K562 (cell line): ENCODE data around the gene OR8A1. TPM values are rescaled to one million over a fixed set of nuclear protein-coding genes. Genes with fewer than 3 reads are reported as not detected.

Experiments
- ATAC-seq: fragments of 200-7000 bp; cut with Tn5 transposase; 3 replicates; pipeline ENCODE4 v1.9.1; 2020; ENCODE audit warnings: moderate library complexity
- BruUV-seq: library from RNA; stranded (reverse); fragments of 400-500 nt; replicated peaks from 2 replicates; lab custom pipeline; 2021; lab: Mats Ljungman, UMichigan
- CTCF ChIA-PET: fragments of 300-600 bp; formaldehyde crosslinking; extraction: SDS; loops from one replicate; lab custom pipeline; 2021; ENCODE audit warnings: low intra/inter-chr PET ratio; lab: Yijun Ruan, JAX
- POLR2A ChIA-PET: fragments of 300-600, 350-650 bp; sonication (Branson Sonifier 250); formaldehyde crosslinking; extraction: SDS; loops from one replicate; lab custom pipeline; 2021; ENCODE audit warnings: antibody characterized with exemption, inconsistent platforms; lab: Yijun Ruan, JAX
- DNase-seq, 4 experiments: peaks; one replicate each; pipeline versions ENCODE4 v3.0.0 to v3.0.0-alpha.2; 2011 to 2018; ENCODE audit warnings: low spot score in 3 of 4, mixed read lengths in 3 of 4; ENCODE audit errors: extremely low read depth in 1 of 4
- FAIRE-seq: peaks from 2 replicates; lab custom pipeline; 2011; peaks lifted over from hg19 to GRCh38; lab: Jason Lieb, UNC
- H2AFZ ChIP-seq: 2 replicates; pipeline ENCODE4 v1.6.0; 2011; ENCODE audit warnings: low read depth, low read length, control low read depth, inconsistent platforms
- H3K27ac ChIP-seq: fragments of 200-600 bp; 3 replicates; pipeline ENCODE4 v1.8.0; 2011; ENCODE audit warnings: low read depth, mild to moderate bottlenecking, control low read depth, inconsistent platforms, low read length, moderate library complexity, mixed read lengths; ENCODE audit errors: extremely low read depth
- H3K27me3 ChIP-seq, 2 experiments: fragments of 300-600 bp in 1 of 2; 2 replicates in 1 of 2; 3 replicates in 1 of 2; pipeline versions ENCODE4 v1.6.0 to v1.8.0; 2011; ENCODE audit warnings: inconsistent platforms in 2 of 2, low read length in 2 of 2, mild to moderate bottlenecking in 1 of 2, mixed read lengths in 1 of 2, moderate library complexity in 1 of 2; ENCODE audit not compliant: control insufficient read depth in 2 of 2, insufficient read depth in 2 of 2
- H3K36me3 ChIP-seq: fragments of 300-600 bp; 3 replicates; pipeline ENCODE4 v1.8.0; 2011; ENCODE audit warnings: mild to moderate bottlenecking, low read length, inconsistent platforms; ENCODE audit not compliant: control insufficient read depth, insufficient read depth
- H3K4me1 ChIP-seq, 2 experiments: fragments of 200-600 bp in 1 of 2; replicated peaks in 1 of 2; 2 replicates in 1 of 2; 3 replicates in 1 of 2; pipeline versions ENCODE4 v1.5.1 to v1.8.0; 2011; ENCODE audit warnings: inconsistent platforms in 2 of 2, low read length in 2 of 2, mild to moderate bottlenecking in 1 of 2, mixed read lengths in 1 of 2, moderate library complexity in 1 of 2; ENCODE audit not compliant: control insufficient read depth in 2 of 2, insufficient read depth in 2 of 2
- H3K4me2 ChIP-seq: 2 replicates; pipeline ENCODE4 v1.6.1; 2011; ENCODE audit warnings: low read length, control low read depth, inconsistent platforms, mixed read lengths; ENCODE audit not compliant: insufficient read depth
- H3K4me3 ChIP-seq: fragments of 200-600 bp; sonication (generic), shearing (Covaris generic); 2 replicates; pipeline ENCODE4 v1.5.1; 2016; ENCODE audit warnings: control low read depth, inconsistent platforms
- H3K79me2 ChIP-seq: fragments of 200-600 bp; 3 replicates; pipeline ENCODE4 v1.8.0; 2011; ENCODE audit warnings: low read length, inconsistent platforms; ENCODE audit not compliant: control insufficient read depth, insufficient read depth
- H3K9ac ChIP-seq, 2 experiments: 2 replicates each; pipeline versions ENCODE4 v1.6.0 to v1.6.1; 2011; ENCODE audit warnings: low read depth in 2 of 2, low read length in 2 of 2, control low read depth in 1 of 2, inconsistent platforms in 1 of 2, mild to moderate bottlenecking in 1 of 2, mixed read lengths in 1 of 2; ENCODE audit not compliant: insufficient read depth in 1 of 2
- H3K9me1 ChIP-seq: one replicate; pipeline ENCODE4 v1.6.0; 2011; ENCODE audit warnings: inconsistent platforms, mild to moderate bottlenecking, low read length, moderate library complexity; ENCODE audit not compliant: control insufficient read depth, insufficient read depth
- H3K9me3 ChIP-seq: replicated peaks from 2 replicates; pipeline ENCODE4 v1.5.1; 2011; ENCODE audit warnings: low read depth, low read length, inconsistent platforms; ENCODE audit not compliant: control insufficient read depth, insufficient read depth
- H4K20me1 ChIP-seq: replicated peaks from 2 replicates; pipeline ENCODE4 v1.6.1; 2011; ENCODE audit warnings: low read length, inconsistent platforms, mixed read lengths; ENCODE audit not compliant: control insufficient read depth, insufficient read depth
- BACH1 ChIP-seq: fragments of 200-800 bp; sonication (Bioruptor generic); IDR thresholded peaks from 2 replicates; pipeline ENCODE4 v1.6.1; 2016; ENCODE audit warnings: missing genetic modification characterization, missing compliant biosample characterization
- C11orf30 ChIP-seq: fragments of 450-650 bp; IDR thresholded peaks from 2 replicates; pipeline ENCODE4 v1.6.1; 2016; ENCODE audit warnings: low read depth, mild to moderate bottlenecking
- CTBP1 ChIP-seq: fragments of 450-650 bp; IDR thresholded peaks from 2 replicates; pipeline ENCODE4 v1.6.1; 2016; ENCODE audit warnings: borderline replicate concordance
- ELF4 ChIP-seq: fragments of 450-650 bp; formaldehyde crosslinking; IDR thresholded peaks from 2 replicates; pipeline ENCODE4 v1.4.0; 2022; ENCODE audit warnings: missing genetic modification characterization
- JUND ChIP-seq, 2 experiments: IDR thresholded peaks; 2 replicates in 1 of 2; 3 replicates in 1 of 2; pipeline ENCODE4 v1.6.1; 2011; ENCODE audit warnings: borderline replicate concordance in 2 of 2, low read depth in 2 of 2, low read length in 2 of 2, improper control_type of control experiment in 1 of 2, missing biosample characterization in 1 of 2, missing genetic modification characterization in 1 of 2, missing genetic modification reagents in 1 of 2
- KDM2B ChIP-seq: fragments of 250-450 bp; sonication (Bioruptor Pico); IDR thresholded peaks from 2 replicates; pipeline ENCODE4 v1.8.0; 2021; ENCODE audit warnings: mild to moderate bottlenecking, moderate library complexity
- MAFG ChIP-seq: fragments of 450-650 bp; conservative IDR thresholded peaks from 2 replicates; pipeline ENCODE4 v1.6.1; 2016; ENCODE audit warnings: missing genetic modification characterization, missing compliant biosample characterization
- MAFK ChIP-seq: IDR thresholded peaks from 2 replicates; pipeline ENCODE4 v1.6.1; 2011; ENCODE audit warnings: low read length, improper control_type of control experiment
- NFE2 ChIP-seq: IDR thresholded peaks from 2 replicates; pipeline ENCODE4 v1.6.1; 2014; ENCODE audit warnings: antibody characterized with exemption, low read depth
- NFE2L1 ChIP-seq: fragments of 450-650 bp; IDR thresholded peaks from 2 replicates; pipeline ENCODE4 v1.6.1; 2016; ENCODE audit warnings: missing genetic modification characterization, low read depth, mild to moderate bottlenecking, missing compliant biosample characterization, moderate library complexity, borderline replicate concordance
- PBX2 ChIP-seq, 2 experiments: IDR thresholded peaks in 1 of 2; conservative IDR thresholded peaks in 1 of 2; 2 replicates each; pipeline ENCODE4 v1.6.1; 2016; ENCODE audit warnings: low read depth in 2 of 2, mild to moderate bottlenecking in 1 of 2, missing compliant biosample characterization in 1 of 2, missing genetic modification characterization in 1 of 2, moderate library complexity in 1 of 2
- PKNOX1 ChIP-seq: fragments of 450-650 bp; IDR thresholded peaks from 2 replicates; pipeline ENCODE4 v1.6.1; 2016
- RCOR1 ChIP-seq, 2 experiments: IDR thresholded peaks; 2 replicates each; pipeline ENCODE4 v1.6.1; 2012; ENCODE audit warnings: low read depth in 2 of 2, low read length in 2 of 2, borderline replicate concordance in 1 of 2, improper control_type of control experiment in 1 of 2
- ZNF316 ChIP-seq: fragments of 450-650 bp; IDR thresholded peaks from 2 replicates; pipeline ENCODE4 v1.6.1; 2016
- WGBS: fragments of 100-300 bp; shearing (Covaris generic); methylation state at CpG from one replicate; pipeline ENCODE4 v1.1.6; 2016; ENCODE audit warnings: low coverage, mixed read lengths; ENCODE audit not compliant: insufficient coverage; ENCODE audit errors: missing lambda C conversion rate; 5-methylcytosine and 5-hydroxymethylcytosine counted together
- in situ Hi-C: fragments of 300-500 bp; cut with MboI; formaldehyde crosslinking; loops from 4 replicates; pipeline ENCODE4 v1.15.0; 2018; ENCODE audit warnings: inconsistent platforms, mixed read lengths
- intact Hi-C: fragments of 100-400 bp; cut with micrococcal nuclease; formaldehyde crosslinking; loops from 2 replicates; pipeline ENCODE4 v1.14.2; 2022
- polyA plus RNA-seq, 8 experiments: library from polyadenylated mRNA; depleted of rRNA in 4 of 8; stranded (reverse) in 5 of 8; unstranded in 3 of 8; fragments of >200 nt; fragmentation: Nextera tagmentation in 2 of 8; fragmentation: Illumina TruSeq in 1 of 8; extraction: Ambion mirVana in 2 of 8; extraction: Trizol in 1 of 8; gene quantifications; 2 replicates each; pipeline versions ENCODE4 v1.2.1 to v1.2.3, GENCODE V29; 2011 to 2014; ENCODE audit warnings: inconsistent platforms in 1 of 8, missing spikeins in 1 of 8
- total RNA-seq, 7 experiments: library from RNA; depleted of rRNA in 6 of 7; stranded (reverse); fragments of >200 nt in 6 of 7; fragmentation: Illumina TruSeq in 2 of 7; extraction: Trizol in 2 of 7; gene quantifications; 2 replicates each; pipeline versions ENCODE4 v1.2.1 to v1.2.3, GENCODE V29; 2011 to 2021; ENCODE audit warnings: low replicate concordance in 1 of 7
- TF ChIP-seq, protein P1 (sequence below): sonication (generic); formaldehyde crosslinking; IDR thresholded peaks from 2 replicates; pipeline ENCODE4 v1.4.0; 2020; ENCODE audit warnings: mild to moderate bottlenecking, missing genetic modification reagents
- TF ChIP-seq, protein P2 (sequence below): fragments of 250-450 bp; sonication (Bioruptor Pico); IDR thresholded peaks from 2 replicates; pipeline ENCODE4 v1.4.0; 2020

Gene OR8A1
- total and polyA plus RNA-seq, 9 of the 15 experiments (the other 6 are each of a cell fraction or from before 2014, with no cell fraction given) = 0.27 to 2.7 (median 1.4) TPM

- Histone ChIP-seq H3K27ac (no peak overlapping the region), H3K4me3 (no peak overlapping the region), H3K79me2 (no peaks in the 10 kb centered on the region), H3K4me1 (no peaks in the 10 kb centered on the region), H3K27me3 (no peaks in the 10 kb centered on the region), H3K9me3 (no peaks in the 10 kb centered on the region), H3K9ac (no peak overlapping the region), H2AFZ (no peak overlapping the region; the same call in 1 of the 2 replicates), H3K36me3 (no peaks in the 10 kb centered on the region), H4K20me1 (no peaks in the 10 kb centered on the region), H3K4me2 (no peak overlapping the region), H3K9me1 (no peaks in the 10 kb centered on the region)
- ChIA-PET POLR2A (no interaction called here), CTCF (no interaction called here)
- DNase-seq = no peak
- 25% methylated on average over 6 of the region's 6 CpGs for WGBS
- intact Hi-C loops = no loop called here
- FAIRE-seq = peak; percentile 26
- TF ChIP-seq, protein P1, sequence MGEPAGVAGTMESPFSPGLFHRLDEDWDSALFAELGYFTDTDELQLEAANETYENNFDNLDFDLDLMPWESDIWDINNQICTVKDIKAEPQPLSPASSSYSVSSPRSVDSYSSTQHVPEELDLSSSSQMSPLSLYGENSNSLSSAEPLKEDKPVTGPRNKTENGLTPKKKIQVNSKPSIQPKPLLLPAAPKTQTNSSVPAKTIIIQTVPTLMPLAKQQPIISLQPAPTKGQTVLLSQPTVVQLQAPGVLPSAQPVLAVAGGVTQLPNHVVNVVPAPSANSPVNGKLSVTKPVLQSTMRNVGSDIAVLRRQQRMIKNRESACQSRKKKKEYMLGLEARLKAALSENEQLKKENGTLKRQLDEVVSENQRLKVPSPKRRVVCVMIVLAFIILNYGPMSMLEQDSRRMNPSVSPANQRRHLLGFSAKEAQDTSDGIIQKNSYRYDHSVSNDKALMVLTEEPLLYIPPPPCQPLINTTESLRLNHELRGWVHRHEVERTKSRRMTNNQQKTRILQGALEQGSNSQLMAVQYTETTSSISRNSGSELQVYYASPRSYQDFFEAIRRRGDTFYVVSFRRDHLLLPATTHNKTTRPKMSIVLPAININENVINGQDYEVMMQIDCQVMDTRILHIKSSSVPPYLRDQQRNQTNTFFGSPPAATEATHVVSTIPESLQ (CRISPR knock-in tag) = no peak
- peak; percentile 84 for TF ChIP-seq NFE2
- peak; percentile 74 for TF ChIP-seq CTBP1
- TF ChIP-seq BACH1 = peak; percentile 80
- TF ChIP-seq ZNF316 = peak; percentile 84
- TF ChIP-seq, protein P2, sequence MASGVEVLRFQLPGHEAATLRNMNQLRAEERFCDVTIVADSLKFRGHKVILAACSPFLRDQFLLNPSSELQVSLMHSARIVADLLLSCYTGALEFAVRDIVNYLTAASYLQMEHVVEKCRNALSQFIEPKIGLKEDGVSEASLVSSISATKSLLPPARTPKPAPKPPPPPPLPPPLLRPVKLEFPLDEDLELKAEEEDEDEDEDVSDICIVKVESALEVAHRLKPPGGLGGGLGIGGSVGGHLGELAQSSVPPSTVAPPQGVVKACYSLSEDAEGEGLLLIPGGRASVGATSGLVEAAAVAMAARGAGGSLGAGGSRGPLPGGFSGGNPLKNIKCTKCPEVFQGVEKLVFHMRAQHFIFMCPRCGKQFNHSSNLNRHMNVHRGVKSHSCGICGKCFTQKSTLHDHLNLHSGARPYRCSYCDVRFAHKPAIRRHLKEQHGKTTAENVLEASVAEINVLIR = no peak
- no peak for TF ChIP-seq KDM2B (CRISPR knock-in tag)
- 0 out of 4 replicates have a peak, but pooled peaks of 1 of the 2 experiments have one; percentile 20 for TF ChIP-seq RCOR1 (IDR thresholded peaks at IDR 0.05; ENCODE audit: borderline replicate concordance in 1 of 2, low read depth in 2 of 2, low read length in 2 of 2)
- TF ChIP-seq PBX2 (CRISPR knock-in tag; IDR thresholded peaks at IDR 0.05; ENCODE audit: low read depth) = no peak
- 0 out of 2 replicates have a peak, but pooled peaks have one; percentile 11 for TF ChIP-seq PBX2 (tag; conservative IDR thresholded peaks at IDR 0.05; ENCODE audit: low read depth)
- peak; percentile 85 for TF ChIP-seq MAFG (tag)
- peak; percentile 77 for TF ChIP-seq C11orf30
- peak; percentile 4; the same call in 1 of the 2 replicates for TF ChIP-seq PKNOX1
- peak; percentile 55; the same call in 1 of the 2 replicates for TF ChIP-seq NFE2L1 (tag)
- TF ChIP-seq ELF4 = no peak
- TF ChIP-seq MAFK = peak; percentile 65
- peak; percentile 17; the same call in 1 of the 2 replicates for TF ChIP-seq JUND (IDR thresholded peaks at IDR 0.05; ENCODE audit: borderline replicate concordance, low read depth, low read length)
- TF ChIP-seq JUND (tag; IDR thresholded peaks at IDR 0.05; ENCODE audit: borderline replicate concordance, low read depth, low read length) = no peak
- no TSS peak for BruUV-seq
- in situ Hi-C loops = no loop called here
- ATAC-seq = peak; percentile 58
These were observed 26.7 kb upstream of the OR8A1 start for GRCh38 chr11:124543145-124543544.
